Measurements from ENCODE around the gene CHGA.

CHGA gene

GRCh38 chr14:92950193-92950540 is 27.2 kb downstream of the CHGA start:
- TF ChIP-seq CTCF (IDR thresholded peaks at IDR 0.05), result no peak

- no peak for TF ChIP-seq CTCF (IDR thresholded peaks at IDR 0.05)
Measured at GRCh38 chr14:92950773-92951172, 27.8 kb downstream of the CHGA start.

GRCh38 chr14:92951261-92951660 is 28.3 kb downstream of the CHGA start:
- no peak for TF ChIP-seq CTCF (IDR thresholded peaks at IDR 0.05)

GRCh38 chr14:92951912-92952471 is 29.0 kb downstream of the CHGA start:
- TF ChIP-seq CTCF (IDR thresholded peaks at IDR 0.05), result peak; percentile 94

GRCh38 chr14:92952481-92953298 is 29.7 kb downstream of the CHGA start:
- TF ChIP-seq CTCF (IDR thresholded peaks at IDR 0.05), result no peak

GRCh38 chr14:92953526-92953925 is 30.6 kb downstream of the CHGA start:
- no peak for TF ChIP-seq CTCF (IDR thresholded peaks at IDR 0.05)

- TF ChIP-seq CTCF (IDR thresholded peaks at IDR 0.05), result no peak
Measured at GRCh38 chr14:92954933-92955332, 32.0 kb downstream of the CHGA start.
